HG03469 (cell line): Measurements from ENCODE around the gene EPHA6.
"Not testable (repeated sequence)": the region's sequence is repeated elsewhere in the genome, so short reads cannot be mapped to it uniquely, and the experiment has no call there.

ENCODE experiments used
- ATAC-seq: cut with Tn5 transposase; IDR thresholded peaks from one replicate; pipeline ENCODE4 v1.9.1; 2021; ENCODE audit warnings: mild to moderate bottlenecking, moderate library complexity, moderate number of reproducible peaks; ENCODE audit not compliant: unreplicated experiment

Gene EPHA6

GRCh38 chr3:97576221-97576620 is 761.8 kb downstream of the EPHA6 start:
- ATAC-seq: no peak

DNA sequence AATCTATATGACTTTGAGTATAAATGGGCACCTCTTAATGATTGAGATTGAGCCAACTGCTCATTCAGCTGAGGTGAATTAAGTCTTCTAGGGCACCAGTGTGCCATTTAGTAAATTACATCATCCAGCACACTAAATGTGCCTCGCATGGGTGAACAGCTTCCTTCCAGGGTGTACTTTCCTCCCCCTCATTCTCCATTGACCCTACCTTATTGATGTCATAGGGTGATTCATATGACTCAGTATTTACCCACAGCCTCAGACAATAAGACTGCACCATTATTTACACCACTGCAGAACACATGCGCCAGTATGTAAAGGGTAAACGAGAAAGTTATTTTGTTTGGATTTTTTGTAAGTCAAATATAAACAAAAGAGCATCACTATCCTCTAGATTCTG is 765.0 kb downstream of the EPHA6 start:
- no peak for ATAC-seq

DNA sequence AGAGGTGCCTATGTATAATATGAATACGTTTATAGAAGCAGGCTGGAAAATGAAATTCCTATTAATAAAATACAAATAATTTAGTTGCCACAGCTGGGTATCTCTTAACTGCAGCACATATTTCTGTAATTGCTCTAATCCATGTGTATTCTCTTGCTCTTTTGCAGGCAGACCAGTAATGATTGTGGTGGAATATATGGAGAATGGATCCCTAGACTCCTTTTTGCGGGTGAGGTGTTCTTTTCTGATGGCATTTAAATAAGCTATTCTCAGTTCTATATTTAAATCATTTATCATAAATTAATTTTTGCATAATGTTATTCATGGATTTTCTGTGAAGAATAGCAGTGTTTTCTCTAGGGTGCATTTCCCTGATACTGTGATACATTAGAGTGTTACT is 796.2 kb downstream of the EPHA6 start:
- no peak for ATAC-seq

- ATAC-seq: no peak
Measured at GRCh38 chr3:97612632-97613031, 798.2 kb downstream of the EPHA6 start.

- ATAC-seq: no peak
Measured at GRCh38 chr3:97613139-97613538, 798.7 kb downstream of the EPHA6 start.

- not testable (repeated sequence) for ATAC-seq
Measured at GRCh38 chr3:97620514-97620913, 806.1 kb downstream of the EPHA6 start.

DNA sequence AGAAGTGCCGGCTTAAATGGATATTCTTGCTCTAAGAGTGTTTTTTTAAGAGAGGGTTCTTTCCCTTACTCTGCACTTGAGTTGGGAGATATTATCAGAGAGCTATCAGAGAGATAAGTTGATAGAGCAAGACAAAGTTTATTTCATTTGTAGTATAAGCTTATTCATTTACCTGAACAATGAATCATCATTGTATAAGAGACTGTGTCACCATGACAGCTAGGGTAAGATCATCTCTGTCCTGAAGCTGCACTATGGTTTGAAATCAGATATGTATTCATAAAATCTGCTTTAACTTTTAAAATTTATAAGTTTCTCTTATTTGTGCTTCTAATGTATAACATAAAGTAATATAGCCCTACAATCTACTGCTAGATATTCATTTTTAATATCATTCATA is 822.1 kb downstream of the EPHA6 start:
- ATAC-seq: no peak

DNA sequence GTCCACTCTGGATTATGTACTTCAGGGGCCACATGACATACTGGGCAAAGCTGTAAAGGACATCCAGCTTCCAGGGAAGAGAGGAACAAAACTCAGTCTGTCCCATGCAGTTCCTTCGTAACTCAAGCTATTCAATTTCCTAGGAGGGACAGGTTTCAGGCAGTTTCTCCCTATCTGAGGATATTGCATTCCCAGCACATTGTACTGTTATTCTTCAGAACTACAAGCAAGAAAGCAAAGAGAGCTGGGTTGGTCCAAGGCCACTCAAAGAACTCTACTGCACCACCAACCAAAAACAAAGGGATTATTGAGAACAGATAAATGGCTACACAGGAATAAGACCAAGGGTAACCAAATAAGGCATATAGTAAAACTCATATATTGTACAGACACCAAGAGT is 832.5 kb downstream of the EPHA6 start:
- no peak for ATAC-seq

GRCh38 chr3:97647441-97647982 is 833.1 kb downstream of the EPHA6 start:
- no peak for ATAC-seq

DNA sequence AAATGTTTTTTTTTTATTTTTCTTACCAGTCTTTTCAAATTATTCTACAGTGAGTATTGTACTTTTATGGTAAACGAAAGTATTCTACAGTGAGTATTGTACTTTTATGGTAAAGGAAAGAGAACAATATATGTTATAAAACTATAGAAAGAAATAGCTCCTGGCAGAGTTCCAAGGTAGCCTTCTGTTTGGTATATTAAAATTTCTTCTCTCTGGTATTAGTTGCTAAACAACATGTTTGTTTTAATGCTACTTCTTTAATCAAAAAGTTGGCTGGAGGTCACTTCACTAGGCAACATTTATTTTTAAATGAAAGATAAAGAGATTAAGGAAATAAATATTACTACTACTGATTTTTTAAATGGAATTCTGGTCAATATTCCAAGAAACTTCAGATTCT is 841.6 kb downstream of the EPHA6 start:
- ATAC-seq: no peak

DNA sequence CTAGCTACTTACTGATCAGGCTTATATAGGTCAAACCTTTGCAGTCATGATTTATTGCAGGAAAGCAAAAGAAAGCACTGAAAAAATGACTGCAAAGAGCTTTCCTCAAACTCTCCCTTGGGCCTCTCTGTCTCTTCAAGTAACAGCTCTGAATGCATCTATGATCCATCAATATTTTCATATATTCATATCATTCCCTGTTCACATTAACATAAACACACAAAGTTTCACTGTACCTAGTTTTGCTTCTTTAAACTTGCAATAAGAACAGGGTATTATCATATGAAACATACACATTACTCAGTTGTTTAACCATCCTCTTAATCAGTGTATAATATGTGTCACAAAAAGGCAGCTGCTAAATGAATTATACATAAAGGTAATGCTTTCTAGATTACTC is 842.2 kb downstream of the EPHA6 start:
- ATAC-seq: no peak

DNA sequence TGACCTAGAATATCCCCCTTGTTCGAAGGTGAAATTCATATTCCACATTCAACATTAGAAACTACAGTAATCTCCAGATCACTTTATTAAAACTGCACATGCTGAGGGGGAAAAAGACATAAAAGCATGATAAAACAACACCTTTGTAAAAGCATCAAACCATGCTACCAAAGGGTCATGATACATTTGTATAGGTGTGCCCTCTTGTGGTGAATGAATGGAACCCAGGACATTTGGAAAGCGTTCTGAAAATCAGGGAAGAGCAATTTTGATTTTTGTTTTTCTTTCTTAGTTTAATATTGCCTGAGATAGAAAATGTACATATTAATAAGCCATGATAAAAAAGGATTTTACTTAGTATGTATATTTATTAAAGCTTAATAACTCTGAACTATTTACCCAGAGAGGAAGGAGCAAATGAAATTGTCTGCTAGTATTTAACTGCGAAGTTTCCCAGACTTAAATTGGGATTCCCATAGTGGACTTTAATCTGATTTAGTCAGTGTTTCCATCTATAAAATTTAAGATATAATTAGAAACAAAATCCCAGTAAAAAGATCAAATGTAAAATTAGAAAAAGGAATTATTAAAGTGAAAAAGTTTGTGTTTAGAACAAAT is 844.4 kb downstream of the EPHA6 start:
- ATAC-seq: peak; percentile 61

- ATAC-seq: no peak
Measured at GRCh38 chr3:97662264-97662663, 847.9 kb downstream of the EPHA6 start.

DNA sequence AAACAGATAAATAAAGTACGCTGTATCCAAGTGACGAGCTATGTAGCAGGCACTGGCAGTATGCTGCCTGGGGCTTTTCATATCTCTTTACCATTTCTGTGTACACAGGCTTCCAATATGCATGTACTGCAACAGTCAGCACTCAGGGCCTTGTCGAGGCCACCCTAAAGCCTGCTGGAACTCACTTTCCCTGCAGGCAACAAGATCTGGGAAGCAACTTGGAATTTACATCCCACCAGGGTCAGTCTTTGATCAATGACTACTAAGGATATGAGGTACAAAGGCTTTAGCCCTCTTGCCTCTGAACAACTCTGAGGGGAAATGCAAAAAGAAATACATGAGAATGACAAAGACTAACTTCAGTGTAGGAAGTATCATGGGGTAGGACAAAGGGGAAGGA is 848.4 kb downstream of the EPHA6 start:
- ATAC-seq: no peak

DNA sequence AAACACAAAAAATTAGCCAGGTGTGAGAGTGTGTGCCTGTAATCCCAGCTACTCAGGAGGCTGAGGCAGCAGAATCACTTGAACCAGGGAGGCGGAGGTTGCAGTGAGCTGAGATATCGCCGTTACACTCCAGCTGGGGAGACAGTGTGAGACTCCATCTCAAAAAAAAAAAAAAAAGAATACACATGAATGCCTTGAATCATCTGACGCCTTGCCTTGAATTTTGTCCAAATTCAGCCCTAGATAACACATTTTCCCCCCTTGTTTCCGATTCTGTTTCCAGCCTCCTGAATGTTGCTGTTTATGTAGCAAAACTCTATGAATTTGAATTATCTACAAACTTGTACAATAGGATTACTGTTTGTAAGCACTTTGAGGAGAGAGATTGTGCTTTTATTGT is 851.5 kb downstream of the EPHA6 start:
- no peak for ATAC-seq

GRCh38 chr3:97670952-97671351 is 856.6 kb downstream of the EPHA6 start:
- no peak for ATAC-seq

GRCh38 chr3:97673357-97673997 is 859.1 kb downstream of the EPHA6 start:
- ATAC-seq: no peak

DNA sequence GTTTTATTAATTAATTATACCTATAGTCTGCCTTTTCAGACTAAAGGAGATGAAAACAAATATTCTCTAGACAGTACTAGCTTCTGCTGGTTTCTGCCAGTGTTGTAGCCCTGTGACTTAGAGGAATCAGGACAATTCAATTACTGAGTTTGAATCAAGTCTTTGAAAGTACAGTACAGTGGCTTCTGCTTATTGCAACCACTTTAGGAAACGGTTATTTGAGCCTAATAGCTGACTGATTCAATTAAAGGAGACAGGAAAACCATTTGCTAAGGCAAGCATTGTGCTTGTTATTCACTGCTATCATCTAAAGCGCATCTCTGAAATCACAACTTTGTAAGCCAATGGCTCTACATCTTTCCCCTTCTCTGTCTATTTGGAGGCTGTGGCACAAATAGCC is 860.1 kb downstream of the EPHA6 start:
- ATAC-seq: no peak

- ATAC-seq: no peak
Measured at GRCh38 chr3:97680210-97680609, 865.8 kb downstream of the EPHA6 start.

GRCh38 chr3:97680696-97681095 is 866.3 kb downstream of the EPHA6 start:
- no peak for ATAC-seq

DNA sequence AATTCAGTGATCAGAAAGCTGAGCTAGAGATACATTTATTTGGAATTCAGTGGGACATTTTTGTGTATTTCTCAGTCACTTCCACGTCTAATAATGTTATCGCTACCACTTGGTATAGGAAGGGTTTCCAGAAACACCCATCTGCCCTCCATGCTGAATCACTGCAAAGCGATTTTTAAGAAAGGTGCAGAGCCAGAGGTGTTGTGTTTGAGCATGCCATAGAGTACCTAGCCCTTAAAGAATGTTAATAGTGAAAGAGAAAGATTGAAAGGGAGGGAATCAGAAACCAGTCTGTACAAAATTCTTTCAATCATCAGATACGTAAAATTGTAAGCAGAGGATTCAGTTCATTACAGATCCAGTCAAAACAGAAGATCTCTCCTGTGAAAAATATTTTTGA is 870.1 kb downstream of the EPHA6 start:
- ATAC-seq: no peak

GRCh38 chr3:97686258-97686657 is 871.9 kb downstream of the EPHA6 start:
- ATAC-seq: no peak

DNA sequence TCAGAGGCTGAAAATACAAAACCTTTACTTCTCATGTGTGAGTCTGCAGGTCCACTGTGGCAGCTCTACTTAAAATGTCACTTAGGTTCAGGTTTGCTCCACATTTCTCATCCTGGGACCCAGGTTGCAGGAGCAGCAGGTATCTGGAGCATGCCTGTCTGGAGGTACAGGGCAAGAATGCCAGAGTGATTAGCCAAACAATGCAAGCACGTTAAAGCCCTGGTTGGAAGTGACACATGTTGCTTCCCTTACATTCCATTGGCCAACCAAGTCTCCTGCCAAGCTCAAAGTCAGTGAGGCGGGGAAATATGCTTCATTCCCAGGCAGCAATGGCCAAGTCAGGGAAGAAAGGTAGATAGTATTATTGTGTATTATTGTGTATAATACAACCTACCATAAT is 873.3 kb downstream of the EPHA6 start:
- no peak for ATAC-seq
